Progenitor cell of endocrine pancreas (in vitro differentiated cells): ENCODE results near the gene KRT76. TPM values are rescaled to one million over a fixed set of nuclear protein-coding genes. Genes with fewer than 3 reads are reported as not detected.

Source experiments
- DNase-seq: peaks from one replicate; pipeline ENCODE4 v3.0.0; 2021; ENCODE audit warnings: low spot score; ENCODE audit not compliant: unreplicated experiment
- H3K27ac Mint-ChIP-seq: 2 replicates; pipeline ENCODE4 v1.8.0; 2021; ENCODE audit warnings: mild to moderate bottlenecking, moderate library complexity, mixed read lengths
- H3K27me3 Mint-ChIP-seq: 2 replicates; pipeline ENCODE4 v1.8.0; 2021; ENCODE audit warnings: mixed read lengths
- H3K36me3 Mint-ChIP-seq: 2 replicates; pipeline ENCODE4 v1.8.0; 2022; ENCODE audit warnings: mixed read lengths; ENCODE audit not compliant: insufficient read depth
- H3K4me1 Mint-ChIP-seq: 2 replicates; pipeline ENCODE4 v1.8.0; 2021; ENCODE audit warnings: low read depth, mixed read lengths
- H3K4me3 Mint-ChIP-seq: 2 replicates; pipeline ENCODE4 v1.8.0; 2021; ENCODE audit warnings: low read depth, mild to moderate bottlenecking, moderate library complexity, mixed read lengths
- H3K9me3 Mint-ChIP-seq: 2 replicates; pipeline ENCODE4 v1.8.0; 2021; ENCODE audit warnings: low read depth, mixed read lengths
- CTCF ChIP-seq: fragments of 200-600 bp; sonication (generic); IDR thresholded peaks from one replicate; pipeline ENCODE4 v1.5.0; 2021; ENCODE audit warnings: antibody characterized with exemption, mild to moderate bottlenecking; ENCODE audit not compliant: unreplicated experiment
- total RNA-seq: library from RNA; stranded (reverse); gene quantifications from 2 replicates; pipeline ENCODE4 v1.2.1, GENCODE V29; 2021

Gene KRT76
- total RNA-seq, 1 donor from 2014 or later, result not detected

- DNase-seq, result no peak
- peaks cover 8% of the 10 kb centered on the region for H3K4me1 Mint-ChIP-seq
- no peaks in the 10 kb centered on the region for H3K36me3 Mint-ChIP-seq
- peaks cover 29% of the 10 kb centered on the region for H3K27me3 Mint-ChIP-seq
- H3K27ac Mint-ChIP-seq, result no peak overlapping the region
- H3K9me3 Mint-ChIP-seq, result peaks cover 1% of the 10 kb centered on the region
- no peak for TF ChIP-seq CTCF
- no peak overlapping the region for H3K4me3 Mint-ChIP-seq
These were observed 44.9 kb upstream of the KRT76 start for GRCh38 chr12:52821826-52822660.

GRCh38 chr12:52821071-52821730, 44.1 kb upstream of the KRT76 start:
- no peaks in the 10 kb centered on the region for H3K9me3 Mint-ChIP-seq
- no peak for DNase-seq
- H3K4me1 Mint-ChIP-seq, result peaks cover 6% of the 10 kb centered on the region
- H3K27ac Mint-ChIP-seq, result no peak overlapping the region
- H3K36me3 Mint-ChIP-seq, result no peaks in the 10 kb centered on the region
- peaks cover 29% of the 10 kb centered on the region for H3K27me3 Mint-ChIP-seq
- no peak for TF ChIP-seq CTCF
- no peak overlapping the region for H3K4me3 Mint-ChIP-seq

- Mint-ChIP-seq H3K27me3 (peaks cover 31% of the 10 kb centered on the region), H3K27ac (no peak overlapping the region), H3K4me1 (peaks cover 8% of the 10 kb centered on the region), H3K9me3 (no peaks in the 10 kb centered on the region), H3K4me3 (no peak overlapping the region), H3K36me3 (no peaks in the 10 kb centered on the region)
- DNase-seq, result no peak
- TF ChIP-seq CTCF, result no peak
These were observed 43.4 kb upstream of the KRT76 start for GRCh38 chr12:52820521-52820920.

GRCh38 chr12:52819731-52820510, 42.8 kb upstream of the KRT76 start:
- no peak for DNase-seq
- Mint-ChIP-seq H3K27me3 (peaks cover 27% of the 10 kb centered on the region), H3K4me3 (no peak overlapping the region), H3K27ac (no peak overlapping the region), H3K4me1 (peaks cover 12% of the 10 kb centered on the region), H3K9me3 (no peaks in the 10 kb centered on the region), H3K36me3 (no peaks in the 10 kb centered on the region)
- TF ChIP-seq CTCF, result no peak

- no peaks in the 10 kb centered on the region for H3K36me3 Mint-ChIP-seq
- no peaks in the 10 kb centered on the region for H3K9me3 Mint-ChIP-seq
- H3K27ac Mint-ChIP-seq, result no peak overlapping the region
- peaks cover 20% of the 10 kb centered on the region for H3K4me1 Mint-ChIP-seq
- H3K27me3 Mint-ChIP-seq, result peaks cover 27% of the 10 kb centered on the region
- no peak for TF ChIP-seq CTCF
- no peak overlapping the region for H3K4me3 Mint-ChIP-seq
- no peak for DNase-seq
These were observed 41.8 kb upstream of the KRT76 start for GRCh38 chr12:52818887-52819420.
